Stimulated activated CD8-positive, alpha-beta memory T cell treated with anti-CD3 and anti-CD28 coated beads, Interleukin-15, amount 100 ng/mL, for 1 hour (primary cell): Measurements from ENCODE around the gene TBC1D9B.

Source experiments
- DNase-seq: peaks from one replicate; pipeline ENCODE4 v3.0.0-alpha.2; 2020; ENCODE audit warnings: low read depth

Gene TBC1D9B

DNA sequence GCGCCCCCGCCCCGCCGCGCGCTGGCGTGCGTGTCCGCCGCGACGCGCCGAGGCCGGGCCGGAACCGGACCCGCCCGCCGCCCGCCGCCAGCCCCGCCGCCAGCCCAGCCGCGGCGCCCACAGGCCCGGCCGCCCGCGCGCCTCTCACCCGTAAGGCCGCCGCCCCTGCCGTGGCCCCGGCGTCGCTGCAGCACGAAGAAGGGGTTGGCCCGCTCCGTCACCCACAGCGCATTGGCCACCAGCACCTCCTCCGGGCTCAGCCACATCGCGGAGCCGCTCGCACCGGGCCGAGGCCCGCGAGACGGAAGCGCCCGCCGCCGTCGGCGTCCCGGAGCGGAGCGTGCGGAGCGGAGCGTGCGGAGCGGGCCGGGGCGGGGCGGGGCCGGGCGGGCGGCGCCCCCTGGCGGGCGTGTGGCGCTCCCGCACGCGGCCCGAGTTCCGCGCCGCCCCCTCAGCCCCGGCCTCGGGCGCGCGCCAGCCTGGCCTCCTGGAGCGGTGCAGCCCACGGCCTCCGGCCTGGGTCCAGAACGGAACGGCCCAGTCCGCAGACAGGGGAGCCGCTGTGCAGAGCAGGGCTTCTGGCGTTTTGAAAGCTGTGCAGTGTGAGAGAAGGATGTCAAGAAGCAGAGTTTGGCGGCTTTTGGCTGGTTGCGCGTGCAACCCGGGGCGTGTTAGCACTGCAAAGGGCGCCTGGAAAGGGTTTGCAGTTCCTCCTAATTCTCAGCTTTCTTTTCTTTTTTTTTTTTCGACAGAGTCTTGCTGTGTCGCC, at the start of gene TBC1D9B:
TBC1D9B (minus strand) TSS at position 342 of the 769 bp plus-strand sequence; CDS start at position 266, 76 bp downstream.
- peak; percentile 26 for DNase-seq

DNA sequence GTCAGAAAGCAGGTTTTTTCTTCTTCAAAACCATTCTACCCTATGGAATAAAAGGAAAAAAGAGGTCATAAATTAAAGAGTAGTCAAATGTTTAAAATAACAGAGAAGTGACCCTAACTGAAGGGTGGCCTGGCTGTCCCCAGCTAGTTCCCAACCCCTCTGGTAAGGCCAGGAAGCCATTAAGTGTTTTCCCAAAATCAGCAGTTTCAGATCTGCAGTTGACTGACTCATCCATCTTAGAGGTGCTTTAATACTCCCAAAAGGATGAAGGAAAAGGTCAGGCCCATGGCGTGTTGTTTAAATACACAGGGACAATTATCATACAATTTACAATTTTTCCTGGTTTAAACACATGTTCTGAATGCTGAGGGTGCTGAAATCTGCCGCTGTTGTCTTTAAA, 47.9 kb upstream of the TBC1D9B start:
- no peak for DNase-seq

DNA sequence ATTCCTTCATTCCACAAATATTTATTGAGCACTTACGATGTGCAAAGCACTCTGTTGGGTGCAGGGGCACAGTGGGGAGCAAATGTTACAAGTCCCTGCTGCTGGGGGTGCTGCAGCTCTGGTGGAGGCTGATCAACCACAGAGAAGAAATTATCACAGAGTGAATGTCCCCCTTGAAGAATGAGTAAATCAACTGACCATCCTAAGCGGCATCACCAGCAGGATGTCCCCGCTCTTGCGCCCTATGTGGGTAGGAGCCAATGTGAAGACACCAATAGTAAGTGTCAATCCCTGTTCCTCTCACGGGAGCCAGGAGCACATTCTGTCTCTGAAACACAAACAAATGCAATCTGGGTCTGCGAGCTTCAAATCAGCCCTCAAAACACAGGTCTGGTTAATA, 47.4 kb upstream of the TBC1D9B start:
- no peak for DNase-seq

DNA sequence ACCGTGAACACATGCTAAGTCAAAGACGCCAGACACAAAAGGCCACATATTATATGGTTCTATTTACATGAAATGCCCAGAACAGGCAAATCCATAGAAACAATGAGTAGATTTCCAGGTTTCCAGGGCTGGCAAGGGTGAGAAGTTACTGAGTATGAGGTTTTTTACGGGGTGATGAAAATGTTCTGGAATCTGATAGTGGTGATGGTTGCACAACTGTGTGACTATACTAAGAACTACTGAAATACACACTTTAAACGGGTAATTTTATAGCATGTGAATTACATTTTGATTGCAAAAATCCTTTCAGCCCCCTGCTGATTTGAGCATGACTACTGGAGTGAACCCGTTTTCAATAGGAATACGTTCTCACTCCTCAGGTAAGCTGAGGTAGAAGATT, 46.7 kb upstream of the TBC1D9B start:
- no peak for DNase-seq

DNA sequence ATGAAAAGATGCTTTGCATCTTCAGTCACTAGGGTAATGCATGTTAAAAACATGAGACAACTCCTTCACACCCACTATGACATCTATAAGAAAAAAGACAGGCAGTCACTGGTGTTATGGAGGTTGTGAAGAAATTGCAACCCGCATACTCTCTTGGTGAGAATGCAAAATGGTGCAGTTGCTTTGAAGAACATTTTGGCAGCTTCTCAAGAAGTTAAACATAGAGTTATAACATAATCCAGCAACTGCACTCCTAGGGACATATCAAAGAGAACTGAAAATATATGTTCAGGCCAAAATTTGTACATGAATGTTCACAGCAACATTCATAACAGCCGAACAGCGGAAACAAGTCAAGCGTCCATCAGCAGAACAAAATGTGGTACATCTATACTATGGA, 46.3 kb upstream of the TBC1D9B start:
- DNase-seq, result no peak

DNA sequence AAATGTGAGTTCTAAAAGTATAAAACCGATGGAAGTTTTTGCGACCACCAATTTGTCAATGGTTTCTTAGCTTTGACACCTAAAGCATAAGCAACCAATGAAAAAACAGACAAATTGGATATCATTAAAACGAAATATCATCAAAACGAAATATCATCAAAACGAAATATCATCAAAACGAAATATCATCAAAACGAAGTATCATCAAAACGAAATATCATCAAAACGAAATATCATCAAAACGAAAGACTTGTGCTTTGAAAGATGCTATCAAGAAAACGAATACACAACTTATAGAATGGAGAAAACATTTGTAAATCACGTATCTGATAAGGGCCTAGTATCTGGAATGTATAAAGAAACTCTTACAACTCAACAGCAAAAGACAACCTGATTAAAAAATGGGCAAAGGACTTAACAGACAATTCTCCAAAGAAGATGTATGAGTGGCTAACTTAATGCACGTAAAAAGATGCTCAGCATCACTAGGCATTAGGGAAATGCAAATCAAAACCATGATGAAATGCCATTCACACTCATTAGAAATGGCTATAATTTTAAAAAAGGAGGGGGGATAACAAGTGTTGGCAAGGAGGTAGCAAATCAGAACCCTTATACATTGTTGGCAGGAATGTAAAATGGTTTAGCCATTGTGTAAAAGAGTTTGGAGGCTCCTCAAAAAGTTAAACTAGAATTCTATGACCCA, 29.4 kb upstream of the TBC1D9B start:
- DNase-seq, result no peak

DNA sequence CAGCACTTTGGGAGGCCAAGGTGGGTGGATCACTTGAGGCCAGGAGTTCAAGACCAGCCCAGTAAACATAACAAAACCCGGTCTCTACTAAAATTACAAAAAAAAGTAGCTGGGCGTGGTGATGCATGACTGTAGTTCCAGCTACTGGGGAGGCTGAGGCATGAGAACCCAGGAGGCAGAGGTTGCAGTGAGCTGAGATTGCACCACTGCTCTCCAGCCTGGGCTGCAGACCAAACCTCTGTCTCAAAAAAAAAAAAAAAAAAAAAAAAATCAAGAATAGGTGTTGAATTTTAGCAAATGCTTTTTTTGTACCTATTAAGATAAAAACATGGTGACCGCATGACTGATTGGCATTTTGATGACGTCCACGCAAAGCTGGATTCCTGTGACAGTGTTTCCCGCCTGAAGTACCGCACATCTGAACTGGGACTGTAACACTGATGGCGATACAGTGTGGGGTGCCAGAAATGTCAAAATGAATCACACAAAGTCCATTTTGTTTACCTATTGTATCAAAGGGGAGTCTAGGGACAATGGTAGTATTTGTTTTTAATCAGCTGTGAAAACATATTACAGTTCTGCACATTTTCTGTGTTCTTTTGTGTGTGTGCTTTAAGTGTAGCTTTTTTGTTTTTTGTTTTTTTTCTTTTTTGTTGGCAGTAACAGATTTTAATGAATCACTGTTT, 23.2 kb upstream of the TBC1D9B start:
- no peak for DNase-seq

DNA sequence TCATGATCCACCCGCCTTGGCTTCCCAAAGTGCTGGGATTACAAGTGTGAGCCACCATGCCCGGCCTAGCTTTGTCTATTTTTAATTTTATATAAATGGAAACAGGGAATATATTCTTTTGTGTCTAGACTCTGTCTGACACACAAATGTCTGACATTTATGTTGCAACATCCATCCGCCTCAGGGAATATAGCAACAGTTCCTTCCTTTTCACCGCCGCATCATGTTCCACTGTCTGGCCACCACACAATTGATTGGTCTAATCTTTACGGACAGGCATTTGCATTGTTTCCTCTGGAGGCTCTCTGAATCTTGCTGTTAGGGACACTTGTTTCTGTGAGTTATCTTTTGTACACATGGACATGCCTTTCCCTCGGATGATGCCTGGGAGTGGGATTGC, 20.1 kb upstream of the TBC1D9B start:
- no peak for DNase-seq

DNA sequence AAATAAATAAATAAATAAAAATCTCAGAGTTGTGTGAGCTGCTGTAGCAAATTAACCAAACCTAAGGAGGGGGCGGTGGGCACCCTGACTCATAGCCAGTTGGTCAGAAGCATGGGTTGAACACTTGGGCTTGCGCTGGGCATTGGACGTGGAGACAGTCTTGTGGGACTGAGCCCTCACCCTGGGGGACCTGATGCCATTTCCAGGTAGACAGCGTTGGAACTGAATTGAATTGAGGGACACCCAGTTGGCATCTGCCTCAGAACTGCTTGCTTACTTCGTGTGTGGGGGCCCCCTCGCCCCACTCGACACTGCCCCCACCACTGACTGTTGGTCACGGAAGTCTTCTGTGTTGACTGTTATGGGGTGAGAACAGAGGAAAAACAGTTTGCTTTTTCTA, 19.0 kb upstream of the TBC1D9B start:
- DNase-seq, result no peak

DNA sequence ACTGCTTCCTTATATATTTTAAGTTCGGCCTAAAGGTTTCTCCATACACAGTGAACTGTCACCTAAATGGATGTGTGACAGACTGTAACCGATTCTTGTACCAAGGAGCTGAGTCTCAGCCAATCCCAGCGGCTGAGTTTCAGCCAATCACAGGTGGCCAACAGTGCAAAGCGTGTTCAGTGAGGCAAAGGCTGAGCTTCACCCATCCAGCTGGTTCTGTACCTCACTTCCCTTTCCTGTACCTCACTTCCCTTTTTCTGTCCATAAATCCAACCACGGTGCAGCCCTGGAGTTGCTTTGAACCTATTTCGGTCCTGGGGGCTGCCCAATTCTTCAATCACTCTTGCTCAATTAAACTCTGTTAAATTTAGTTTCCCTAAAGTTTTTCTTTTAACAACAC, 15.7 kb upstream of the TBC1D9B start:
- no peak for DNase-seq

DNA sequence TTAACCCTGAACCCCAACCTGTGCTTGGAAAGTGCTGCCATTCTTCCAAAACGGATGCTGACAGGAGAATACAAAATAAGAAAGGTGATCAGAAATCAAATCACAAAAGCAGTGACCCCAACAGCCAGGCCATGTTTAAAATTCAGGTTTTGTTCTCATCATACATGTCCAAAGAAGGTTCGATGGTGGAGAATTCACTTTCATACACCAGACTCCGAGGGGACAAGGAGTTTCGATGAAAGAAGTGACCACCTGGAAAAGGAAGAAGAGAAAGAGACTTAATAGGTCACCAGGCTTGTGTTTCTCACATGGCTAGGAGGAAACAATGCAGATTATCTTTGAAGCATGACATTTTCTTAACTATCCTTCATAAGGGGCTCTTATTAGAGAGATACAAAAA, 12.5 kb upstream of the TBC1D9B start:
- DNase-seq, result no peak

DNA sequence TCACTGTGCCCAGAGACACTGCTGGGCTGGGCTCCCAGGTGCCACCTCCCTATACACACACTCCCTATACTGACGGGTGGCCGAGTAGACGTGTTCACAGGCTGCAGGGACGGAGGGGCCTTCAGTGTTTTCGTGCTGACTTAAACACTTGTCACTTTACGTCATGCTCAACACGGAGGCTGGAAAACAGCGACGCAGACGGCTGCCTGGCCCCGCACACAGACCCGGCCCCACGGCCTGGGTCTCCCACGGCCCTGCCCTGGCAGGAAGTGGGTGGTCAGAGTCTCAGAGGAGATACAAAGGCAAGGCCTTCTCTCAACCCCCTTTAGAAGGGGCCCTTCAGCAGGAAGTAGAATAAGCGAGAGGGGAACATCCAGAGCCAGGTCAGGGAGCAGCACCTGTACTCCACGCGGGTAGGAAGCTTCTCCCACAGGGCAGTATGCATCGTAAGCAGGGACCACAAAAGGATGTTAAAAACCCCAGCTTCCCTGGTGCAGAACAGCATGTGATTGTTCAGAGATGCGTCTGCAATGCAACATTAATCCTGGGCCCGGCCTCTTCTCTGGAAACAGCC, 11.9 kb upstream of the TBC1D9B start:
- no peak for DNase-seq

DNA sequence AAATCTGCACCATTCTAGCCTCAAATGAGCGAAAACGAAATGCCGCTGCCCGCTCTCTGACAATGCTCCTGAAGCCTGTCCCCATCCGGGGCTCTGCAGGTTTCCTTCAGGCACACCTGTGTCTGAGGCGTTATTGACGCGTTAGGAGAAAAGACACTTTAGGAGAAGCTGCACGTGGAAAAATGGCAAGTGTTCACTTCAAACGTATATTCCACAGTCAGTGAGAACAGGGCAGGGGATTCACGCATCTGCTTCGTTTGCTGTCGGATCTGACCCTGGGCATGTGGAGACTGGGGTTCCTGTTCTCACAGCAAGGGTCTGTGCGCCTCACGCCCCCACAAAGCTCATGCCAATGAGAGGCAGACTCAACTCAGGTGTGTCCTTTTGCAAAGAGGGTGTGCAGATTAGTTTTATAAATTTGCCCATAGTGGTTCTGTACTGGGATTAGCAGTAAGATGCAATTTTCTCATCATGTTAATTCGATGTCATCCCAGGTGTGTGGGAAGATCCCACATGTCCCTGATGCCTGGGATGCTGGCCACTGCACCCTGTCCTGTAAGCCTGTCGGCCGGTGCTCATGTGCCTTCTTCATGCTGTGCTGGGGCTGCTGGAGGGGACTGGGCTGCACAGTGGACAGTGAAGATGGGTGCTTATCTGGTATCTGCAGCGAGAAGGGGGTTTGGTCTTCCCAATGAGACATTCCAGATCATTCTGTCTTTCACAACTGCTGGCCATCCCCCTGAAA, 11.2 kb upstream of the TBC1D9B start:
- no peak for DNase-seq

DNA sequence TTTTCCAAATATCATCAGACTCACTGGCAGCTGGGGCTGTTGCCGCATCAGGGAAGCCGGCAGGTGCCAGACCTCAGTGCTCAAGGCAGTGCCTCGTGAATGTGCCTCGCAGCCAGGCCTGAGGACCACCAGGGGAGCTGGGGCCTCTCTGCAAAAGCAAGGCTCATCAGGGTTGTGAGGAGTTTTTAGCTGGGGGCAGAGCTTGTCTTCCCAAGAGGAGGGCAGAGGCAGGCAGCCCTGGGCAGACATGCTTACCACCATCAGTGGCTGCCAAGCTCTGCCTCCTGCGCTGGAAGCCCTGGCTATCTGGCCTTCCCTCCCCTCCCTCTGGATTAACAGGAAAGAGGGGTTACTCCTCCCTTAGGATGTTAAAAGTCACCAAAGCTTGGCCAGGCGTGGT, 8.8 kb upstream of the TBC1D9B start:
- DNase-seq, result no peak

DNA sequence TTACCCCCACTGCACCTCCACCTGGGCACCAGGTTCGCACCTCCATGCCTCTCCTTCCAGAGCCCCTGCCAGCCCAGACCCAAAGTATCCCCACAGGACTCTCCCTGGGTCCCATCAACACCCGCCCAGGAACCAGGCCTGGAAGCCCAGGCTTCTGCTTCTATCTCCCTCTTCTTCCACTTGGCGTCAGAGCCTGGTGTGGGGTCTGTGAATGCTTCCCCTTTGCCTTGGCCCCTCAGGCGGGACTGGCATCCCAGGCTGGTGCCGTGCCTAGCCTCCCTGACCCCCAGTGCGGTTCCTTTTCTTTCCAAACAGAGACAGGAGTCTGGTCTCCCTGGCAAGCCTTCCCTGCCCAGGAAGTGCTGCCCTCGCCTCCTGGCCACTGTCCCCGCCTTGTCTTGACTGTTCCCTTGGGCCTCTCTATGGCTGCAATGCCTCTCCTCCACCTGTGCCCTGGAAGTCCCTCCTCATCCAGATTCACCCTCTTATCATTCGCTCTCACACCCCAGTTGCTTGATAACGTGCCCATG, 7.8 kb upstream of the TBC1D9B start:
- DNase-seq, result no peak

DNA sequence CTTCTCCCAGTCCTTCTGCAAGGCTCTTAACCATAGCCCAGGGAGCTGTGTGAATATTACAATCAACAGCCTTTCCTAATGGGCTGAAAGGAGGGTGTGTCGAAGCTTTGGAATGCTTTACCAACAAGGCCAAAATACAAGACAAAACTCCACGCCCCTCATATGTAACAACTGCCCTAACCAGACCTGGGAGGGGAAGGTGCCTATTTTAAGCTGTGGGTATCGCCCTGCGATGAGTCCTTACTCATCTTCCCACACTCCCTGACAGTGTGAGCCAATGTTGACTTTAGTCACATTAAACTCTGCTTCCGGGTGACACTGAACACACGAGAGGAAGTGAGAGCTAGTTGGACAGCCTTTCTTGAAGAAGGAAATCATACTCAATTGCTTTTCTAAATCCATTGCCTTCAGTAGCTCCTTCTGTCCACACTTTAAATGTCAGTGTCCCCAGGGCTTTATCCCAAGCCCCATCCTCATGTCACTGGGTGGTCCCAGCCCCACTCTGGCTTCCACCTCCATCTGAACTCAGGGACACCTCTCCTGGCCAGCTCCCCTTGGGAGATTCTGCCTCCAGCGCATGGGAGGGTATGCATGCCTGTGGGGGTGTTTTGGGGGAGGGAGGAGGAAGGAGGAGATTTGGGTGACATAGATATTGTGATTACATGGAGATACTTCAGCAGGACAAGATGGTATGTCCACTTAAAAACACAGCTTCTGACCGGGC, 6.5 kb upstream of the TBC1D9B start:
- no peak for DNase-seq

DNA sequence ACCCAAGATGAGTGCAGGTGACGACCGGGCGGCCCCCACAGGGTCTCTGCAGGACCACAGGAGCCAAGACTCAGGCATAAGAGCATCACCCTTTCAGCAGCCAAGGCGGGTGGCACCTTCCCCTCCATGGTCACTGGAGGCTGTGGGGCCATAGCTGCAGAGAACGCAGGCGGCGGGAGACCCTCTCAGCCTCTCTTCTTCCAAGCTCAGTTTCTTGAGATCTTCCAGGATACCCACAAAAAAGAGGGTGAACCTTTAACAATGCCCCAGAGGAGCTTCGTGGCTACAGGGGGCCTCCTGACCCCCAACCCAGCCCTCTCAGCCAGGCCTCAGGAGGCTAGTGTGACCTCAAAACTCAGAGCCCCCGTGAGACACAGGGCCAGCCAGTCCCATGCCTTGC, 5.8 kb upstream of the TBC1D9B start:
- DNase-seq, result no peak

DNA sequence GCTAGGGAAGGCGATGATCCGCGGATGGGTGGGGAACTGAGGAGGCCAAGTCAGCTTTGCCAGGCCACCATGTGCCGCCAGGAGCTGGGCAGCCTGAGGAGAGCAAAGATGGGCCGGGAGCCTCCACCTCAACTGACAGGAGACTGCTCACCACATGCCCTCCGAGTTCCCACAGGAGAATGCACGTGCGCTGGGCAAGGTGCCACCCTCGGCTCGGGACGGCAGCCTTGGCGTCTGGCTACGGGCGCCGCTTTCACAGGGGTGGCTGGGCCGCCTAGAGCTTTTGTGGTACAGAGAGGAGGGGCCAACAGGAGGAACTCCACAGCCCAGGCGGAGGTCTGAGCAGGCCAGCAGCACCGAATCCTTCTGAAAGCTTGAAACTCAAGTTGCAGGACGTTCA, 5.3 kb upstream of the TBC1D9B start:
- DNase-seq, result no peak

DNA sequence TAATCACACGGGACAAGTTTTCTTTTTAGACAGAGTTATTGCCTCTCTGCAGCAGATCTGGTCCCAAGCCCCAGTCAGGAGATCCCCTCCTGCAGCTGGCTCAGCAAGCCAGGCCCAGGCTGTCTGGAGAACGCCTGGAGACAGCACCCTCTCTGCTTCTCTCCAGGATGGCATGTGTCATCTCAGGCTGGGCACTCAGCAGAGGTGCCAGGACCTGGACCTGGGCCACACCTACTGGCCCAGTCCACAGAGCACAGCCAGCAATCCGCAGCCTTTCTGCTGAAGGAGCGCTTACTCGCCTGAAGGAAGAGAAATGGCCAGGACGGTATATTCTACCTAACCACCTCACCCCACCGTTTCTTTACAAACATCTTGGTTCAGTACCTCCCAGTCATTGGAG, 4.7 kb upstream of the TBC1D9B start:
- DNase-seq, result no peak

DNA sequence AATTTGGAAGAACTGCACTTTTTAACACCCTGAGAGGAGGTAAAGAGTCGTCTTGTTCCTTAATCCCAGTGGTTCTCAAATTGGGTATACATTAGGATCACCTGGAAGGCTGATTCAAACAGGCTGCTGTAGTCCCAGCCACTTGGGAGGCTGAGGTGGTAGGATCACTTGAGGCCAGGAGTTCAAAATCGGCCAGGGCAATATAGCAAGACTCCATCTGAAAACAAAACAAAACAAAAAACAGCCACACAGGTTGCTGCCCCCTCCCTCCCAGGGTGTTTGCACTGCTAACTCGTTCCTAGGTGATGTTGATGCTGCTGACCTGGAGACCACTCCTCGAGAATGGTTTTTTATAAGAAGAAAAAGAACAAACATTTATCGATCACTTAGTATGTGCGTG, 1.5 kb upstream of the TBC1D9B start:
- DNase-seq, result no peak

DNA sequence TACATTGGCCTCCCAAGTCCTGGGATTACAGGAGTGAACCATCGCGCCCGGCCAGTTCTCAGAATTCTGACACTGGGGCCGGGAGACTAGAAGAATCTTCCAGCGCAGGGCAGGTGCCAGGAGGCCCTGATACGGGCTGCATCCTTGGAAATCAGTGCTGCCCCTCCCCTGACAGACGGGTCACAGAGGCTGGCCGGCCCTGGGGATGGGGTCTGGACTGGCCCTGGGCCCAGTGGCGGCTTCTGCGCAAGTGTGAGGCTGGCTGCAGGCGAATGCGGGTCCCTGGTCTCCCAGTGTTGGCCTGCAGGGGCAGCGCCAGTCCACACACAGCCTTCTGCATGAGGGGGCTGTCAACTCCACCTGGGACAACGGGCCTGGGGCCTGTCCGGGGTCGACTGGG, 831 bp upstream of the TBC1D9B start:
- DNase-seq, result no peak
